ENCODE measurements around the gene PATE2.

PATE2 gene

GRCh38 chr11:125768336-125769046, 10.1 kb downstream of the PATE2 start:
- no peak for TF ChIP-seq CTCF (IDR thresholded peaks at IDR 0.05; ENCODE audit: control extremely low read depth, extremely low read depth, low read depth, missing control alignments)
- CTCF ChIA-PET = no interaction called here
- DNase-seq (ENCODE audit: extremely low spot score) = no peak
- POLR2A ChIA-PET = no interaction called here

GRCh38 chr11:125766251-125766650, 12.4 kb downstream of the PATE2 start:
- DNase-seq (ENCODE audit: extremely low spot score) = no peak
- CTCF ChIA-PET = no interaction called here
- TF ChIP-seq CTCF (IDR thresholded peaks at IDR 0.05; ENCODE audit: control extremely low read depth, extremely low read depth, low read depth, missing control alignments) = no peak
- POLR2A ChIA-PET = no interaction called here

DNA sequence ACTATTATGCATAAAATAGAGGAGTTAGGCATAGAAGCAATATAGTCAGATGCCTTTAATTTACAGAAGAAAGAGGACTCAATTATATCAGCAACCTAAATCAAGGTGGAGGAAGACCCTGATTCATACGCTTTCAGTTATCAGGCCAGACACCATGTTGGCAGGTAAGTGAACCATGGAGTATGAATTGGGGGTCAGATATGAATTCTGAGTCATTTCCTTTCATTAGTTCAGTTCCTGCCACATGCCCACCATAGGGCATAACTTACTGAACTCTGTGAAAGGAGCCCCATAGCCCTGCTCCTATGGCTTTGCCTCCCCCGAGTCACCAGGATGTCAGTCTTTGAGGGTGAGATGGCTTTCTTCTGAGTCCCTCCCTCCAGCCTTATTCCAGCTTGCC, 15.1 kb downstream of the PATE2 start:
- POLR2A ChIA-PET = no interaction called here
- CTCF ChIA-PET = no interaction called here
- DNase-seq (ENCODE audit: extremely low spot score) = no peak
- TF ChIP-seq CTCF (IDR thresholded peaks at IDR 0.05; ENCODE audit: control extremely low read depth, extremely low read depth, low read depth, missing control alignments) = no peak

DNA sequence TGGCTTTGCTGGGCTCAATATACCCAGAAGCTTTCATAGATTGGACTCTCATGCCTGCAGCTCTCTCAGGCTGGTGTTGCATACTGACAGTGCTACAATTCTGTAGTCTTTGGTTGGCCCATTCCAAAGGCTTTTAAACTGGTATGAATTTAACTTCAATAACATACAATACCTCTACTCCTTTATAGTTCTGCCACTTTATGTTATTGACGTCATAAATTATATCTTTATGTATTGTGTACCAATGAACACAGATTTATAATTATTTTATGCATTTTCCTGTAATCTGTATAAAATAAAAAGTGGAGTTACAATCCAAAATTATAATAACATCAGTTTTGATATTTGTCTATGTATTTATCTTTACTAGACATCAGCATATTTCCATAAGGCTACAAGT, 16.2 kb downstream of the PATE2 start:
- CTCF ChIA-PET = interaction anchor here (1.4 kb wide), 1 partner anchor 34 kb away, joined by 4 read pairs; no protein-coding TSS in a partner anchor
- no peak for DNase-seq (ENCODE audit: extremely low spot score)
- POLR2A ChIA-PET = no interaction called here
- no peak for TF ChIP-seq CTCF (IDR thresholded peaks at IDR 0.05; ENCODE audit: control extremely low read depth, extremely low read depth, low read depth, missing control alignments)

DNA sequence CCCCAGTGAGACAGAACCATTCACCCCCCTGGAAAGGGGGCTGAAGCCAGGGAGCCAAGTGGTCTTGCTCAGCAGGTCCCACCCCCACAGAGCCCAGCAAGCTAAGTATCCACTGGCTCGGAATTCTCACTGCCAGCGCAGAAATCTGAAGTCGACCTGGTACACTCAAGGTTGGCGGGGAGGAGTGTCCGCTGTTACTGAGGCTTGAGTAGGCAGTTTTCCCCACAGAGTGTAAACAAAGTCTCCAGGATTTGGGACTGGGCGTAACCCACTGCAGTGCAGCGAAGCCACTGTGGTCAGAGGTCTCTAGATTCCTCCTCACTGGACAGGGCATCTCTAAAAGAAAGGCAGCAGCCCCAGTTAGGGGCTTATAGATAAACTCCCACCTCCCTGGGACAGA, 22.6 kb downstream of the PATE2 start:
- ChIA-PET POLR2A (no interaction called here), CTCF (no interaction called here)
- no peak for TF ChIP-seq CTCF (IDR thresholded peaks at IDR 0.05; ENCODE audit: control extremely low read depth, extremely low read depth, low read depth, missing control alignments)
- DNase-seq (ENCODE audit: extremely low spot score) = no peak

DNA sequence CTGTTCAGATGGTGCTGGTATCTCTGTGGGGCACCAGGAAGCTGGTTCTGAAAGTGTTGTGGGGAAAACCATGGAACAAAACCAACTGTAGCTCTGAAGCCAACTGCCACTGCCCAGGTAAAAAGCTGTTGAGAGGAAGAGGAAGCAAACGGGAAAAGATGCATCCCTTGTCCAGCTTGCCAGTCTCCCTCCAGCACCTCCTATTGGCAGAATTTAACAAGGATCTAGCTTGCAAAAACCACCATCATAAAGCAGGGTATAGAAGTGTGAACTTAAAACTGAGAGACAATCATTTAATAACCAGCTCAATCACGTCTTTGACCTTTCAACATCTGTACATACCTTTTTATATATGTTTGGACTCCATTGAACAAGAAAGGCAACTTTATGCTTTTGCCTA, 28.0 kb downstream of the PATE2 start:
- TF ChIP-seq CTCF (IDR thresholded peaks at IDR 0.05; ENCODE audit: control extremely low read depth, extremely low read depth, low read depth, missing control alignments) = no peak
- ChIA-PET CTCF (interaction anchor here (1.1 kb wide), 1 partner anchor 37 kb away, joined by 3 read pairs; the partner anchor contains the start of gene PATE3), POLR2A (no interaction called here)
- DNase-seq (ENCODE audit: extremely low spot score) = no peak

Measured in GM10248 (cell line).